Fibroblast of lung (primary cell): ENCODE measurements around the gene CD79B. TPM values are rescaled to one million over a fixed set of nuclear protein-coding genes. Genes with fewer than 3 reads are reported as not detected.

ENCODE experiments used
- DNase-seq, 2 donors: peaks; one replicate each; pipeline versions ENCODE4 v3.0.0 to v3.0.0-alpha.2; 2010; ENCODE audit warnings: low read depth in 2 of 2
- H2AFZ ChIP-seq: 2 replicates; pipeline ENCODE4 v1.5.1; 2012; ENCODE audit warnings: low read length, control low read depth, inconsistent platforms
- H3K27ac ChIP-seq: 2 replicates; pipeline ENCODE4 v1.5.1; 2011; ENCODE audit warnings: low read length, control low read depth; ENCODE audit not compliant: insufficient read depth
- H3K27me3 ChIP-seq: 2 replicates; pipeline ENCODE4 v1.5.1; 2011; ENCODE audit warnings: mild to moderate bottlenecking, low read length; ENCODE audit not compliant: control insufficient read depth, insufficient read depth
- H3K36me3 ChIP-seq: 2 replicates; pipeline ENCODE4 v1.5.1; 2011; ENCODE audit warnings: low read length; ENCODE audit not compliant: control insufficient read depth, insufficient read depth
- H3K4me1 ChIP-seq: 2 replicates; pipeline ENCODE4 v1.5.1; 2011; ENCODE audit warnings: low read length; ENCODE audit not compliant: control insufficient read depth, insufficient read depth; ENCODE audit errors: extremely low read depth
- H3K4me2 ChIP-seq: 2 replicates; pipeline ENCODE4 v1.5.1; 2011; ENCODE audit warnings: low read length, control low read depth; ENCODE audit not compliant: insufficient read depth; ENCODE audit errors: extremely low read depth
- H3K4me3 ChIP-seq, 4 experiments: fragments of 200-600 bp in 1 of 4; sonication (generic) in 1 of 4; replicated peaks in 1 of 4; 2 replicates each; pipeline ENCODE4 v1.5.1; 2011 to 2016; ENCODE audit warnings: low read length in 4 of 4, low read depth in 3 of 4, mild to moderate bottlenecking in 3 of 4, control low read depth in 2 of 4, inconsistent platforms in 1 of 4, mixed read lengths in 1 of 4; ENCODE audit not compliant: insufficient read depth in 1 of 4; ENCODE audit errors: control extremely low read depth in 1 of 4
- H3K79me2 ChIP-seq: 2 replicates; pipeline ENCODE4 v1.5.1; 2012; ENCODE audit warnings: mild to moderate bottlenecking, low read length, inconsistent platforms; ENCODE audit not compliant: control insufficient read depth, insufficient read depth
- H3K9ac ChIP-seq: 2 replicates; pipeline ENCODE4 v1.5.1; 2011; ENCODE audit warnings: mild to moderate bottlenecking, low read length, control low read depth; ENCODE audit not compliant: insufficient read depth
- H3K9me3 ChIP-seq: 2 replicates; pipeline ENCODE4 v1.5.1; 2012; ENCODE audit warnings: low read depth, low read length; ENCODE audit not compliant: control insufficient read depth, insufficient read depth
- H4K20me1 ChIP-seq: 2 replicates; pipeline ENCODE4 v1.5.1; 2011; ENCODE audit warnings: low read length; ENCODE audit not compliant: control insufficient read depth, insufficient read depth; ENCODE audit errors: extremely low read depth
- EZH2 ChIP-seq: IDR thresholded peaks from 2 replicates; pipeline ENCODE4 v1.5.1; 2012; ENCODE audit warnings: low read length, control low read depth, mild to moderate bottlenecking; ENCODE audit errors: missing control alignments
- polyA plus RNA-seq, 2 donors: library from polyadenylated mRNA; depleted of rRNA in 1 of 2; stranded (reverse) in 1 of 2; unstranded in 1 of 2; fragments of >200 nt; gene quantifications; 2 replicates each; pipeline ENCODE4 v1.2.1, GENCODE V29; 2011 to 2012; ENCODE audit warnings: missing spikeins in 1 of 2
- total RNA-seq: library from RNA; depleted of rRNA; stranded (reverse); fragments of >200 nt; gene quantifications from 2 replicates; pipeline ENCODE4 v1.2.1, GENCODE V29; 2014
- TF ChIP-seq, protein P1 (sequence below), 2 donors: IDR thresholded peaks in 1 of 2; conservative IDR thresholded peaks in 1 of 2; 1 replicate in 1 of 2; 2 replicates in 1 of 2; pipeline ENCODE4 v1.5.1; 2011 to 2012; ENCODE audit warnings: low read length in 2 of 2, control low read depth in 1 of 2, inconsistent platforms in 1 of 2, low read depth in 1 of 2, mild to moderate bottlenecking in 1 of 2

CD79B gene
- total and polyA plus RNA-seq, 2 donors (not counting 1 experiment from before 2014, with no cell fraction given), result 0.17 to 0.72 TPM

DNA sequence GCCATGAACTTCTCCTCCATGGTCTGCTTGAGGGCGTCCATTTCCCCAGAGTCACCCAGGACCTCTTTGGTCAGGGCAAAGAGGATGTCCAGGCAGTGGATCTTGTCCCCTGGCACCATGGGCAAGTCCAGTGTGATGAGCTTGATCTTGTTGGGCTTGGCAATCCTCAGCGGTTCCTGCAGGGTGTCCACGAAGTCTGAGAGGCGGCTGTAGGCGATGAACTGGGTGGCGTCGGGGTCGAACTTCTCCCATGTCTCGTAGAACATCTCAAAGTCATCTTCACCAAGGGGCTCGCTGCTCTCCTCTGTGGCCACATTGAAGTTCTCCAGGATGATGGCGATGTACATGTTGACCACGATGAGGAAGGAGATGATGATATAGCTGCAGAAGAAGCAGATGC is 9.0 kb upstream of the CD79B start:
- no peaks in the 10 kb centered on the region for H3K79me2 ChIP-seq
- no peak overlapping the region for H3K9ac ChIP-seq
- H3K27ac ChIP-seq, result no peak overlapping the region
- DNase-seq, result no peak
- H4K20me1 ChIP-seq, result no peaks in the 10 kb centered on the region
- H2AFZ ChIP-seq, result no peak overlapping the region
- TF ChIP-seq, protein P1, sequence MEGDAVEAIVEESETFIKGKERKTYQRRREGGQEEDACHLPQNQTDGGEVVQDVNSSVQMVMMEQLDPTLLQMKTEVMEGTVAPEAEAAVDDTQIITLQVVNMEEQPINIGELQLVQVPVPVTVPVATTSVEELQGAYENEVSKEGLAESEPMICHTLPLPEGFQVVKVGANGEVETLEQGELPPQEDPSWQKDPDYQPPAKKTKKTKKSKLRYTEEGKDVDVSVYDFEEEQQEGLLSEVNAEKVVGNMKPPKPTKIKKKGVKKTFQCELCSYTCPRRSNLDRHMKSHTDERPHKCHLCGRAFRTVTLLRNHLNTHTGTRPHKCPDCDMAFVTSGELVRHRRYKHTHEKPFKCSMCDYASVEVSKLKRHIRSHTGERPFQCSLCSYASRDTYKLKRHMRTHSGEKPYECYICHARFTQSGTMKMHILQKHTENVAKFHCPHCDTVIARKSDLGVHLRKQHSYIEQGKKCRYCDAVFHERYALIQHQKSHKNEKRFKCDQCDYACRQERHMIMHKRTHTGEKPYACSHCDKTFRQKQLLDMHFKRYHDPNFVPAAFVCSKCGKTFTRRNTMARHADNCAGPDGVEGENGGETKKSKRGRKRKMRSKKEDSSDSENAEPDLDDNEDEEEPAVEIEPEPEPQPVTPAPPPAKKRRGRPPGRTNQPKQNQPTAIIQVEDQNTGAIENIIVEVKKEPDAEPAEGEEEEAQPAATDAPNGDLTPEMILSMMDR (conservative IDR thresholded peaks at IDR 0.05 in 1 of 2, IDR thresholded peaks at IDR 0.05 in 1 of 2; ENCODE audit: low read depth in 1 of 2, low read length in 2 of 2), result no peak
- TF ChIP-seq EZH2, result no peak
- H3K4me2 ChIP-seq, result no peak overlapping the region
- no peaks in the 10 kb centered on the region for H3K9me3 ChIP-seq
- H3K4me1 ChIP-seq, result no peaks in the 10 kb centered on the region
- no peaks in the 10 kb centered on the region for H3K36me3 ChIP-seq
- H3K4me3 ChIP-seq, result no peak overlapping the region
- H3K27me3 ChIP-seq, result no peaks in the 10 kb centered on the region

DNA sequence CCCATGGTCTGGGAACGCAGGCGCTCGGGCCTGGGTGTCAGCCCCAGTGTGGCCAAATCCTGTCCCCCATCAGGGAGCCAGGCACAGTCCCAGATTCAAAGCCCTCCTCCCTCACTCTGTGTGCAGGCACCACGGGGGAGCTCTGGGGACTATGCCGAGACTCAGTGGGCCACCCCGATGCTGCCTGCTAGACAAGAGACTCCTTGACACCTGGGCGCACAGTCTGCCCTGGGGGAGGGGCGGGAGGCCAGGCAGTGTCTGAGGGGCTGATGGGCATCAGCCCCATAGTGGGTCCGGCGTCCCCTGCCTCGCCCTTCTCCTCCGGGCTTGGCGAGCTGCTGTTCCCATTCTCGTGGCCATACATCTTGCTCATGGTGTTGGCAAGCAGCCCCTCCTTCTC is 8.5 kb upstream of the CD79B start:
- no peak for DNase-seq
- TF ChIP-seq, protein P1 (conservative IDR thresholded peaks at IDR 0.05 in 1 of 2, IDR thresholded peaks at IDR 0.05 in 1 of 2; ENCODE audit: low read depth in 1 of 2, low read length in 2 of 2), result no peak
- no peak for TF ChIP-seq EZH2
- peaks cover 1% of the 10 kb centered on the region for H3K27me3 ChIP-seq

DNA sequence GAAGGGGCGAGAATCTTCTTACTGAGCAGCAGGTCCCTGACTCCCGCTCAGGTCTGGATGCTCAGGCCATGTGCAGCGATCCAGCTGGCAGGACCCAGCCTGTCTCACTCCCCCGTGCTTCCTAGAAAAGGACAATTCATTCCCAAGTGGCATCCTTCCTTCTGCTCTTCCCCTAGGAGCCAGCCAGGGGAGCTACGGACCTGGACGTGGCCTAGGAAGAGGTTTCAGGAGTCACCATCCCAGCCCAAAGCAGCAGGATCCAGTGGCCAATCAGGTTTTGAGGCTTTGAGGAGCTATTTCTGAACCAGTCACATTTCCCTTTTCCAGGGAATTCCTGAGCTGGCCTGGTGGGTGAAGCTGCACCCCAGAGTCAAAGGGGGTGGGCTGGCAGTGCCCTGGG is 7.8 kb upstream of the CD79B start:
- no peak overlapping the region for H3K4me3 ChIP-seq
- no peak overlapping the region for H3K4me2 ChIP-seq
- no peaks in the 10 kb centered on the region for H3K9me3 ChIP-seq
- no peaks in the 10 kb centered on the region for H3K79me2 ChIP-seq
- H3K4me1 ChIP-seq, result no peaks in the 10 kb centered on the region
- no peaks in the 10 kb centered on the region for H4K20me1 ChIP-seq
- no peaks in the 10 kb centered on the region for H3K36me3 ChIP-seq
- peaks cover 6% of the 10 kb centered on the region for H3K27me3 ChIP-seq
- no peak for DNase-seq
- TF ChIP-seq, protein P1 (conservative IDR thresholded peaks at IDR 0.05 in 1 of 2, IDR thresholded peaks at IDR 0.05 in 1 of 2; ENCODE audit: low read depth in 1 of 2, low read length in 2 of 2), result no peak
- TF ChIP-seq EZH2, result no peak
- H2AFZ ChIP-seq, result no peak overlapping the region
- no peak overlapping the region for H3K9ac ChIP-seq
- no peak overlapping the region for H3K27ac ChIP-seq

More for the DNA sequence above, 8.5 kb upstream of the CD79B start:
- Histone ChIP-seq H4K20me1 (no peaks in the 10 kb centered on the region), H3K36me3 (no peaks in the 10 kb centered on the region), H3K4me2 (no peak overlapping the region), H3K79me2 (no peaks in the 10 kb centered on the region), H3K4me1 (no peaks in the 10 kb centered on the region), H3K4me3 (no peak overlapping the region), H3K9me3 (no peaks in the 10 kb centered on the region), H3K27ac (no peak overlapping the region), H2AFZ (no peak overlapping the region), H3K9ac (no peak overlapping the region)
